ENCODE data around the gene TPRN. TPM values are rescaled to one million over a fixed set of nuclear protein-coding genes. Genes with fewer than 3 reads are reported as not detected.
"Not testable (repeated sequence)": the region's sequence is repeated elsewhere in the genome, so short reads cannot be mapped to it uniquely, and the experiment has no call there.

The TPRN gene
- total RNA-seq, 1 donor from 2014 or later: 20.7 TPM

DNA sequence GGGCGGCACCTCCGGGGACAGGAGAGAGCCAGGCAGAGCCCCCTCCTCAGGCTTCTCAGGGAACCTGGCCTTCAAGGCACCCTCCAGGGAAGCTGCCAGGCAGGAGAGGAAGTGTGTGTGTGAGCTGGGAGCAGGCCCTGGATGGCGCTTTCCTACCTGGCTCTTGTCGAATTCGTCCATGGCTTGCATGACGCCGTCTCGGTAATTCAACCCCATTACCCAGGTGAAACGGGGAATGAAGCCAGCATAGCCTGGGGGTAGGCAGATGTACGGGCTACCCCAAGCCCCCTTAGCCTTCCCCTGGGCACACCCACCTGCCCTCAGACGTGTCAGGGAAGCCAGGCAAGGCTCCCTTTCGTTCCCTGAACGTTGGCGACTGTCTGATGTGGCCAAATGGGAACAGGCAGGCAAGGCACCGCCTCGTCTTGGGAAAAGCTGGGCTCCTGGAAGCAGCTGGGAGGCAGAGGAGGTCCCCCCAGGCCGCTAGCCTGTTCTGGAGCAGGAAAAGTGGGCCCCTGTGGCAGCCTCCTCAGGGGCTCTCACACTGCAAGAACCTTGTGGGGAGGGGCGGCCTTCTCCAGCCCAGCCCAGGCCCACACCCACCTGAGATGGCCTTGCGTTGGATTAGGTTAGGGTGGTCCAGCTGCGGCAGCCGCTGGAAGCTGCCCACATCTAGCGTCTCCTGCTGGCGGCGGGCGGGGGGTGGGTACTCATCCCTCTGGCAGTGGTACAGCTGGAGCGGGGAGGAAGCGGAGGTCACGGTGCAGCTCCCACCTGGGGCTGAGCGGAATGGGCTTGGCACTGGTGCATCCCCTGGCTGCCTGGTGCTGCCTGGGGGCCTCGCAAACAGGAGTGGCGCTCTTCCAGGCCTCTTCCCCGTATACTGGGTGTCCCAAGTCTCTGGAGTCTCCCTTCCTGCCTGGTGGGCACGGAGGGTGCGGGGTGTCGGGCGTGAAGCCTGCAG, 44.2 kb upstream of the TPRN start:
- peaks cover 5% of the 10 kb centered on the region for H3K27me3 Mint-ChIP-seq
- TF ChIP-seq, protein P1, sequence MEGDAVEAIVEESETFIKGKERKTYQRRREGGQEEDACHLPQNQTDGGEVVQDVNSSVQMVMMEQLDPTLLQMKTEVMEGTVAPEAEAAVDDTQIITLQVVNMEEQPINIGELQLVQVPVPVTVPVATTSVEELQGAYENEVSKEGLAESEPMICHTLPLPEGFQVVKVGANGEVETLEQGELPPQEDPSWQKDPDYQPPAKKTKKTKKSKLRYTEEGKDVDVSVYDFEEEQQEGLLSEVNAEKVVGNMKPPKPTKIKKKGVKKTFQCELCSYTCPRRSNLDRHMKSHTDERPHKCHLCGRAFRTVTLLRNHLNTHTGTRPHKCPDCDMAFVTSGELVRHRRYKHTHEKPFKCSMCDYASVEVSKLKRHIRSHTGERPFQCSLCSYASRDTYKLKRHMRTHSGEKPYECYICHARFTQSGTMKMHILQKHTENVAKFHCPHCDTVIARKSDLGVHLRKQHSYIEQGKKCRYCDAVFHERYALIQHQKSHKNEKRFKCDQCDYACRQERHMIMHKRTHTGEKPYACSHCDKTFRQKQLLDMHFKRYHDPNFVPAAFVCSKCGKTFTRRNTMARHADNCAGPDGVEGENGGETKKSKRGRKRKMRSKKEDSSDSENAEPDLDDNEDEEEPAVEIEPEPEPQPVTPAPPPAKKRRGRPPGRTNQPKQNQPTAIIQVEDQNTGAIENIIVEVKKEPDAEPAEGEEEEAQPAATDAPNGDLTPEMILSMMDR (IDR thresholded peaks at IDR 0.05; ENCODE audit: unreplicated experiment): no peak
- no peaks in the 10 kb centered on the region for H3K9me3 Mint-ChIP-seq (ENCODE audit: low read depth)
- no peak for DNase-seq (ENCODE audit: low spot score, unreplicated experiment)
- H3K4me1 Mint-ChIP-seq (ENCODE audit: low read depth): peaks cover 13% of the 10 kb centered on the region
- no peak overlapping the region for H3K4me3 Mint-ChIP-seq (ENCODE audit: low read depth)
- no peak overlapping the region for H3K27ac Mint-ChIP-seq
- peaks cover 10% of the 10 kb centered on the region for H3K36me3 Mint-ChIP-seq (ENCODE audit: insufficient read depth)

GRCh38 chr9:137243626-137244485, 43.3 kb upstream of the TPRN start:
- TF ChIP-seq, protein P1 (IDR thresholded peaks at IDR 0.05; ENCODE audit: unreplicated experiment): no peak
- Mint-ChIP-seq H3K4me1 (ENCODE audit: low read depth) (peaks cover 19% of the 10 kb centered on the region), H3K27me3 (peaks cover 5% of the 10 kb centered on the region), H3K27ac (no peak overlapping the region), H3K36me3 (ENCODE audit: insufficient read depth) (peaks cover 10% of the 10 kb centered on the region), H3K9me3 (ENCODE audit: low read depth) (no peaks in the 10 kb centered on the region), H3K4me3 (ENCODE audit: low read depth) (peak overlapping the region; percentile 31)
- no peak for DNase-seq (ENCODE audit: low spot score, unreplicated experiment)

GRCh38 chr9:137243266-137243625, 42.7 kb upstream of the TPRN start:
- not testable (repeated sequence) for H3K27me3 Mint-ChIP-seq; H3K9me3 Mint-ChIP-seq (ENCODE audit: low read depth)

GRCh38 chr9:137242269-137243203, 42.0 kb upstream of the TPRN start:
- Mint-ChIP-seq H3K27ac (peak overlapping the region; percentile 89), H3K36me3 (ENCODE audit: insufficient read depth) (peaks cover 10% of the 10 kb centered on the region), H3K9me3 (ENCODE audit: low read depth) (no peaks in the 10 kb centered on the region), H3K4me3 (ENCODE audit: low read depth) (peak overlapping the region; percentile 85), H3K27me3 (peaks cover 5% of the 10 kb centered on the region), H3K4me1 (ENCODE audit: low read depth) (peaks cover 20% of the 10 kb centered on the region)
- no peak for DNase-seq (ENCODE audit: low spot score, unreplicated experiment)
- TF ChIP-seq, protein P1 (IDR thresholded peaks at IDR 0.05; ENCODE audit: unreplicated experiment): no peak

More at GRCh38 chr9:137243266-137243625, 42.7 kb upstream of the TPRN start:
- Mint-ChIP-seq H3K4me3 (ENCODE audit: low read depth) (peak overlapping the region; percentile 85), H3K4me1 (ENCODE audit: low read depth) (peaks cover 19% of the 10 kb centered on the region)
- H3K27ac Mint-ChIP-seq; H3K36me3 Mint-ChIP-seq (ENCODE audit: insufficient read depth); DNase-seq (ENCODE audit: low spot score, unreplicated experiment): not testable (repeated sequence)

DNA sequence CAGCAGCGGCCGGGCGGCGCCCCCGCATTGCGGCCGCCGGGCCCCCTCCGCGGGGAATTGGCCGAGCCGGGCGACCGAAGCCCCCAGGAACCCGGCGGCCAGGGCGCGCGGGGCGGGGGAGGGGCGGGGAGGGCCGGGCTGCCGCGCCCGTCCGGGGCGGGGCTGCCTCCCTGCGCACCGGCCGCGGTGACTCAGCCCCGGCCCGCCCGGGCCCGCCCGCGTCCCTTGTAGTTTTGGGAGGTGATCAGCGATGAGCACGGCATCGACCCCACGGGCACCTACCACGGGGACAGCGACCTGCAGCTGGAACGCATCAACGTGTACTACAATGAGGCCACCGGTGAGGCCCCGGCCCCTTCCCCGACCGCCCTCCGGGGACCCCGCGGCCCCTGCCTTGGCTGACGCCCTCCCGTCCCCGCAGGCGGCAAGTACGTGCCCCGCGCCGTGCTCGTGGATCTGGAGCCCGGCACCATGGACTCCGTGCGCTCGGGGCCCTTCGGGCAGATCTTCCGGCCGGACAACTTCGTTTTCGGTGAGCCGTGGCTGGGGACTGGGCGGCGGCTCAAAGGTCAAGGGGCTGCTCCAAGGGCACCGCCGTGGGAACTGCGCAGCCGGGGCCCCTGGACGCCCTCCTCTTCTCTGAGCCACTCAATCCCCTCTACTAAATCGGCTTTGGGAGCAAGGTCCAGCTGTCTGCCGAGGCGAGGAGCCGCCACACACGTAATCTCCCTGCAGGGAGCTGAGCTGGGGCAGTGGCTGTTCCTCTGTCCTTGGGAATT, 41.1 kb upstream of the TPRN start:
- TF ChIP-seq, protein P1 (IDR thresholded peaks at IDR 0.05; ENCODE audit: unreplicated experiment): no peak
- H3K27me3 Mint-ChIP-seq: peaks cover 5% of the 10 kb centered on the region
- no peaks in the 10 kb centered on the region for H3K9me3 Mint-ChIP-seq (ENCODE audit: low read depth)
- H3K36me3 Mint-ChIP-seq (ENCODE audit: insufficient read depth): peaks cover 10% of the 10 kb centered on the region
- no peak for DNase-seq (ENCODE audit: low spot score, unreplicated experiment)
- H3K4me3 Mint-ChIP-seq (ENCODE audit: low read depth): peak overlapping the region; percentile 85
- peak overlapping the region; percentile 89 for H3K27ac Mint-ChIP-seq
- peaks cover 22% of the 10 kb centered on the region for H3K4me1 Mint-ChIP-seq (ENCODE audit: low read depth)

Measured in progenitor cell of endocrine pancreas (in vitro differentiated cells).